ENCODE data around the gene MACIR.

The MACIR gene

DNA sequence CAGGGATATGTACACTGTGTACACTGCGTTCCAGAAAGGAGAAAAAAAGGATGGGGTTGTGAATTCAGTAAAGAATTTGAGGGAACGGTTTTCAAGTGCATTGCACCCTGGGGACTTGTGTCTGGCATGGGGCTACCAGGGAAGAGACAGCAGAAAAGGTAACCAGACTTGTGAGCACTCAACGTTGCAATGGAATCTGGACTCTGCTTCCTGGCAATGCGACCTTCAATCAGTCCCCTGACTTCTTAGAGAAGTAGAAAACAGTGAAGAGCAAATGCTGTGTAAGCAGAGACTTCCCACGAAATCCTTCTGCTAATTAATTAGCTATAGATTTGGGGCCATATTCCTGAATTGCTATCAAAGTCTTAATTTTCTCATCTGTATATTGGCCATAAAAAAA is 36.3 kb downstream of the MACIR start:
- H3K4me3 ChIP-seq (ENCODE audit: low read depth, low read length) = no peak overlapping the region
- no peak for DNase-seq (ENCODE audit: low read depth)
- TF ChIP-seq, protein P1, sequence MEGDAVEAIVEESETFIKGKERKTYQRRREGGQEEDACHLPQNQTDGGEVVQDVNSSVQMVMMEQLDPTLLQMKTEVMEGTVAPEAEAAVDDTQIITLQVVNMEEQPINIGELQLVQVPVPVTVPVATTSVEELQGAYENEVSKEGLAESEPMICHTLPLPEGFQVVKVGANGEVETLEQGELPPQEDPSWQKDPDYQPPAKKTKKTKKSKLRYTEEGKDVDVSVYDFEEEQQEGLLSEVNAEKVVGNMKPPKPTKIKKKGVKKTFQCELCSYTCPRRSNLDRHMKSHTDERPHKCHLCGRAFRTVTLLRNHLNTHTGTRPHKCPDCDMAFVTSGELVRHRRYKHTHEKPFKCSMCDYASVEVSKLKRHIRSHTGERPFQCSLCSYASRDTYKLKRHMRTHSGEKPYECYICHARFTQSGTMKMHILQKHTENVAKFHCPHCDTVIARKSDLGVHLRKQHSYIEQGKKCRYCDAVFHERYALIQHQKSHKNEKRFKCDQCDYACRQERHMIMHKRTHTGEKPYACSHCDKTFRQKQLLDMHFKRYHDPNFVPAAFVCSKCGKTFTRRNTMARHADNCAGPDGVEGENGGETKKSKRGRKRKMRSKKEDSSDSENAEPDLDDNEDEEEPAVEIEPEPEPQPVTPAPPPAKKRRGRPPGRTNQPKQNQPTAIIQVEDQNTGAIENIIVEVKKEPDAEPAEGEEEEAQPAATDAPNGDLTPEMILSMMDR (IDR thresholded peaks at IDR 0.05; ENCODE audit: control insufficient read depth, extremely low read depth, insufficient read depth) = no peak

DNA sequence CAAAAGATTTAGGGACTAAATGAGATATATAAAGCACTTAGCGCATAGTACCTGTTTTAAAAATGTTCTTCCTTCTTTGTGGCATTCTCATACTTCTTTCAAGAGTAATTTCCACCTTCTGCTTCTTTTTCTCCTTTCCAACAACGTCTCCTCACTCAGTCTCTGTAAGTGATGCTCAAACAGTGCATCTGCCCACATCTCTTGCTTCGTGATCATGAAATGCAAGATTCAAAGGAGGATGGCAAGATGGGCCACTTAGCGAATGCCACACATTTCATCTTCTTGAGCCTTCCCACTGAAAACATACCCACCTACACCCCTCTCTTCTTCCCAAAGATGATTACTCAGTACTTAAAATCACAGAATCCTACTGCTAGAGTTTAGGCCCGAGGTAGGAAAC is 36.9 kb downstream of the MACIR start:
- TF ChIP-seq, protein P1 (IDR thresholded peaks at IDR 0.05; ENCODE audit: control insufficient read depth, extremely low read depth, insufficient read depth) = no peak
- no peak overlapping the region for H3K4me3 ChIP-seq (ENCODE audit: low read depth, low read length)
- DNase-seq (ENCODE audit: low read depth) = no peak

DNA sequence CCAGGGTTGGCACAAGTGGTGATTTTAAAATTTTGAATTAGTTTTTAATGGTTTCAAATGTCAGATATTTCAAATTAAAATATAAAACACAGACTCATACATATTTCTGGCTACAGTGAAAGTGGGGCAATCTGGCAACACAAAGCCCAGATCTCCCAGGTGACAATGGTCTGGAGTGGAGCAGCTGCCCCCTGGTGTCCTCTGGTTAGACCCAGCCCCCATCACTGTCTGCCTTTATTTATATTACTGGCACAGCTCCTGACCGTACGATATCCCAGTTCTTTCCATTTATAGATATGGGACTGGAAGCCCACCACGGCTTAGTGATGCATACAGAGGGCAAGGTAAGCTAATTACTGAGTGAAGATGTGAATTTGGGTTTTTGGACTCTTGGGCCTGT is 37.3 kb downstream of the MACIR start:
- TF ChIP-seq, protein P1 (IDR thresholded peaks at IDR 0.05; ENCODE audit: control insufficient read depth, extremely low read depth, insufficient read depth) = no peak
- no peak overlapping the region for H3K4me3 ChIP-seq (ENCODE audit: low read depth, low read length)
- no peak for DNase-seq (ENCODE audit: low read depth)

DNA sequence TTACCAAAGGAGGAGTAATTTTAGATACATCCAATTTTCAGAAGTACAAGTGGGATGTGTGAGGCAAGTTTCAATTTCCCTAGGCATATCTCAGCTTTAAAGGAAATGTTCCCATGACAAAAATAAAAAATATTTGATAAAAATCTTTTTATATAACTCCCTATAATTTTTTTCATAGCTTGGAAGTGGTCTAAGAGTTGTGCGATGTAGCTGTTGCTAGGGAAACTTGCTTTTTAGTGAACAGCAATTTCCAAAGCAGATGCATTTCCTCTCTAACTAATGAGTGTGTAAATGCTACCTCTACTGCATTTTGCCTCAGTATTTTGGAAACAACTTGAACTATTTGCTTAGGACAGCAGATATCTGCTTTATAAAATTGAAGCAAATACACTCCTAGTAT is 39.6 kb downstream of the MACIR start:
- H3K4me3 ChIP-seq (ENCODE audit: low read depth, low read length) = no peak overlapping the region
- TF ChIP-seq, protein P1 (IDR thresholded peaks at IDR 0.05; ENCODE audit: control insufficient read depth, extremely low read depth, insufficient read depth) = no peak
- DNase-seq (ENCODE audit: low read depth) = no peak

DNA sequence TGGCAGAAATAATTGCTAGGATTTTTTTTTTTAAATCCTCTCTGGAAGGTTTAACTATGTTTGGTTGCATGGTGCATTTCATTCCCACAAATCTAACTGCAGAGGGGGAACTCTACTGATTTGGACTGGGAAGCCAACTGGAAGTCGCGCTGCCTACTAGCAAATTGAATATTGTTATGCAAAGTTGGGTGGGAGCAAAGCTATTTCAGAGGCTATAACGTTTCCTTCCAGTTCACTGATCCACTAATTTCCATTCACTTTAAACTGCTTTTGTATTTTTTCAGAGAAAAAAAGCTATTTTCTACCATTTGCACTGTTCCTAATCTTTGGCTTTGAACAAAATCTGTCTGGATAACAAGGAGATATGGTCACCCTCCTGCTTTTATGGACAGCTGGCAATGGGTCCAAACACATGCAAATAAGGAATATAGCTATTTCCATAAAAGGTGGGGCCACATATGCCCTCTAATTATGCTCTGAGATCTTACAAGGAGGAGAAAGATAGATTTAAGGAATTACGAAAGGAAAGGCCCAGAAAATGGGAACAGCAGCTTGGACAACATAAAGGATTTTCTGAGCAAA is 40.1 kb downstream of the MACIR start:
- no peak overlapping the region for H3K4me3 ChIP-seq (ENCODE audit: low read depth, low read length)
- TF ChIP-seq, protein P1 (IDR thresholded peaks at IDR 0.05; ENCODE audit: control insufficient read depth, extremely low read depth, insufficient read depth) = no peak

DNA sequence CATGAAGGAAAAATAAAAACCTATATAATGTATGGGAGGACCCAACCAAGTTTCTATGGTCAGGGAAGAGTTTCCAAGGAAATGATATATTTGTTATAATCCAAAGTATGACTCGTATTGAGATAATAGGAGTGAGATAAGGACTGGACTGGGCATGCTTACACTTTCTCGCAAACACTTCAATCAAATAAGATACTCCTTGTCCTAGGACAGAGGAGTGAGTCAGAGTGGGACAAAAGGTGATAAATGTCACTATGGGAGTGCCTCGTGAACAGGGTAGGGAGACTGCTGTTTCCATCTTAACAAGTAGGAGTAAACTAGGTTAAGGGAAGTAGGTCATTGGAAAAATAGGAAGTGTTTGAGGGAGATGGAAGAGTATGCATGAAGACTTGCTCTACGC is 47.2 kb downstream of the MACIR start:
- H3K4me3 ChIP-seq (ENCODE audit: low read depth, low read length) = no peak overlapping the region
- DNase-seq (ENCODE audit: low read depth) = no peak
- TF ChIP-seq, protein P1 (IDR thresholded peaks at IDR 0.05; ENCODE audit: control insufficient read depth, extremely low read depth, insufficient read depth) = no peak

More for the DNA sequence above, 40.1 kb downstream of the MACIR start:
- no peak for DNase-seq (ENCODE audit: low read depth)

DNA sequence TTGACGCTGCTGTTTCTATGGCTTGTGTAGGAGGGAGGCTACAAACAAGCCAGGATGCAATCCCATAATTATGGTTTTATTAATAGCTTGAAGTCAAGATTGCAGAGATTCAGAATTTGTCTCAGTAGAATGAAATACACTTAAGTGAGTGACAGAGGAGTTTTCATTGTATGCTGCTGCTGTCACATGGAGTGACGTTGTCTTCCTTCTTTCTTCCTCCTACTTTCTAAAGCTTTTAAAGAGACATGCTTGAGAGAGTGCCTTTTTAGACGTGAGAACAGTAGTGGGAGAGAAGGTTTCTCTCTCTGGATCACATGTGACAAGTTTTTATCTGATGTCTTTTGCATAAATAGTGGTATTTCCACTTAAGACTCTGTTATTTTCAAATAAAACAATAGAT is 48.9 kb downstream of the MACIR start:
- no peak for DNase-seq (ENCODE audit: low read depth)
- no peak overlapping the region for H3K4me3 ChIP-seq (ENCODE audit: low read depth, low read length)
- TF ChIP-seq, protein P1 (IDR thresholded peaks at IDR 0.05; ENCODE audit: control insufficient read depth, extremely low read depth, insufficient read depth) = no peak
